Neuronal stem cell (in vitro differentiated cells): ENCODE measurements around the gene OMD.

Experiments
- DNase-seq: peaks from one replicate; pipeline ENCODE4 v3.0.0-alpha.2; 2013; ENCODE audit warnings: low spot score
- H2AFZ ChIP-seq: one replicate; pipeline ENCODE4 v1.6.1; 2013; ENCODE audit warnings: mild to moderate bottlenecking, low read length, inconsistent platforms
- H2AK5ac ChIP-seq: 2 replicates; pipeline ENCODE4 v1.6.1; 2013; ENCODE audit warnings: low read depth, mild to moderate bottlenecking, inconsistent platforms, low read length, moderate library complexity, mixed read lengths
- H2BK120ac ChIP-seq: 2 replicates; pipeline ENCODE4 v1.6.1; 2013; ENCODE audit warnings: low read depth, mild to moderate bottlenecking, inconsistent platforms, low read length, moderate library complexity, mixed read lengths
- H2BK12ac ChIP-seq: one replicate; pipeline ENCODE4 v1.6.1; 2013; ENCODE audit warnings: low read length, inconsistent platforms
- H2BK15ac ChIP-seq: 2 replicates; pipeline ENCODE4 v1.6.1; 2013; ENCODE audit warnings: mild to moderate bottlenecking, low read length, inconsistent platforms, mixed read lengths
- H2BK5ac ChIP-seq: one replicate; pipeline ENCODE4 v1.6.1; 2013; ENCODE audit warnings: inconsistent platforms, mild to moderate bottlenecking, low read length, moderate library complexity
- H3K14ac ChIP-seq: one replicate; pipeline ENCODE4 v1.6.1; 2013; ENCODE audit warnings: low read length, inconsistent platforms
- H3K18ac ChIP-seq: 2 replicates; pipeline ENCODE4 v1.6.1; 2013; ENCODE audit warnings: low read length, inconsistent platforms
- H3K23ac ChIP-seq: 2 replicates; pipeline ENCODE4 v1.6.1; 2013; ENCODE audit warnings: low read depth, mild to moderate bottlenecking, mixed read lengths, low read length, inconsistent platforms; ENCODE audit not compliant: poor library complexity
- H3K27ac ChIP-seq: replicated peaks from 3 replicates; pipeline ENCODE4 v1.5.1; 2013; ENCODE audit warnings: low read length, inconsistent platforms
- H3K27me3 ChIP-seq, 3 experiments: 2 replicates each; pipeline ENCODE4 v1.6.1; 2013; ENCODE audit warnings: low read length in 3 of 3, mild to moderate bottlenecking in 2 of 3, inconsistent platforms in 1 of 3, low read depth in 1 of 3, mixed read lengths in 1 of 3, moderate library complexity in 1 of 3; ENCODE audit not compliant: control insufficient read depth in 3 of 3, insufficient read depth in 3 of 3
- H3K36me3 ChIP-seq, 2 donors: replicated peaks in 1 of 2; 2 replicates each; pipeline ENCODE4 v1.6.1; 2013; ENCODE audit warnings: low read length in 2 of 2; ENCODE audit not compliant: control insufficient read depth in 2 of 2, insufficient read depth in 2 of 2
- H3K4ac ChIP-seq: 2 replicates; pipeline ENCODE4 v1.6.1; 2013; ENCODE audit warnings: inconsistent platforms, mild to moderate bottlenecking, low read length, moderate library complexity
- H3K4me1 ChIP-seq, 2 donors: 1 replicate in 1 of 2; 2 replicates in 1 of 2; pipeline ENCODE4 v1.6.1; 2013; ENCODE audit warnings: low read length in 2 of 2, low read depth in 1 of 2; ENCODE audit not compliant: control insufficient read depth in 2 of 2, insufficient read depth in 1 of 2
- H3K4me2 ChIP-seq: one replicate; pipeline ENCODE4 v1.6.1; 2013; ENCODE audit warnings: mild to moderate bottlenecking, low read length, inconsistent platforms; ENCODE audit not compliant: insufficient read depth, poor library complexity, severe bottlenecking
- H3K4me3 ChIP-seq, 2 donors: 2 replicates each; pipeline ENCODE4 v1.5.1; 2013; ENCODE audit warnings: low read length in 2 of 2, mild to moderate bottlenecking in 2 of 2, inconsistent platforms in 1 of 2, moderate library complexity in 1 of 2
- H3K79me1 ChIP-seq: one replicate; pipeline ENCODE4 v1.6.1; 2013; ENCODE audit warnings: low read depth, mild to moderate bottlenecking, inconsistent platforms, low read length, moderate library complexity
- H3K9ac ChIP-seq: one replicate; pipeline ENCODE4 v1.6.1; 2013; ENCODE audit warnings: mild to moderate bottlenecking, low read depth, low read length, inconsistent platforms; ENCODE audit not compliant: poor library complexity
- H3K9me3 ChIP-seq, 2 donors: replicated peaks in 1 of 2; 2 replicates each; pipeline versions ENCODE3 to v1.6.1; 2013; ENCODE audit warnings: low read length in 2 of 2, mild to moderate bottlenecking in 2 of 2, inconsistent platforms in 1 of 2, low read depth in 1 of 2, mixed read lengths in 1 of 2, moderate library complexity in 1 of 2; ENCODE audit not compliant: control insufficient read depth in 2 of 2, insufficient read depth in 1 of 2
- H4K8ac ChIP-seq: one replicate; pipeline ENCODE4 v1.6.1; 2013; ENCODE audit warnings: low read depth, mild to moderate bottlenecking, inconsistent platforms, low read length, moderate library complexity
- H4K91ac ChIP-seq: one replicate; pipeline ENCODE4 v1.6.1; 2013; ENCODE audit warnings: low read length, low read depth, mild to moderate bottlenecking, inconsistent platforms; ENCODE audit not compliant: poor library complexity
- WGBS, 2 donors: extraction: QIAGEN DNeasy Blood & Tissue Kit; methylation state at CpG; one replicate each; pipeline ENCODE4 v1.1.7; 2013; ENCODE audit warnings: missing lambda C conversion rate in 2 of 2, mixed read lengths in 1 of 2; ENCODE audit not compliant: insufficient read length in 2 of 2, insufficient replicate concordance in 1 of 2; ENCODE audit errors: extremely low coverage in 2 of 2; 5-methylcytosine and 5-hydroxymethylcytosine counted together

The OMD gene

GRCh38 chr9:92429836-92430235, 5.6 kb upstream of the OMD start:
- Histone ChIP-seq H2AK5ac (no peak overlapping the region), H2BK5ac (no peak overlapping the region), H2BK120ac (no peak overlapping the region), H3K9ac (no peak overlapping the region), H3K18ac (no peak overlapping the region), H3K4me1 (no peaks in the 10 kb centered on the region), H3K27me3 (no peaks in the 10 kb centered on the region), H3K9me3 (no peaks in the 10 kb centered on the region), H3K36me3 (no peaks in the 10 kb centered on the region), H2BK12ac (no peak overlapping the region), H3K4ac (no peak overlapping the region), H4K8ac (no peak overlapping the region), H3K27ac (no peak overlapping the region), H3K14ac (no peak overlapping the region), H3K23ac (no peak overlapping the region), H3K4me2 (no peak overlapping the region), H2BK15ac (no peak overlapping the region), H3K4me3 (no peak overlapping the region), H2AFZ (no peak overlapping the region), H4K91ac (no peak overlapping the region), H3K79me1 (no peaks in the 10 kb centered on the region)
- no peak for DNase-seq
- no CpG with 5 or more reads among the region's 2 CpGs for WGBS, 2 donors

GRCh38 chr9:92426501-92427145, 2.4 kb upstream of the OMD start:
- H3K4me2 ChIP-seq: no peak overlapping the region
- no peaks in the 10 kb centered on the region for H3K4me1 ChIP-seq
- no peak overlapping the region for H2BK12ac ChIP-seq
- no peak overlapping the region for H2AFZ ChIP-seq
- H3K23ac ChIP-seq: no peak overlapping the region
- H4K91ac ChIP-seq: no peak overlapping the region
- H2BK5ac ChIP-seq: no peak overlapping the region
- no peak overlapping the region for H3K4ac ChIP-seq
- no peaks in the 10 kb centered on the region for H3K27me3 ChIP-seq
- no peaks in the 10 kb centered on the region for H3K79me1 ChIP-seq
- no peak overlapping the region for H3K9ac ChIP-seq
- H3K36me3 ChIP-seq: no peaks in the 10 kb centered on the region
- no peak overlapping the region for H2BK120ac ChIP-seq
- H2BK15ac ChIP-seq: no peak overlapping the region
- no peak overlapping the region for H3K27ac ChIP-seq
- H3K18ac ChIP-seq: no peak overlapping the region
- DNase-seq: no peak
- WGBS, 2 donors: no CpG with 5 or more reads among the region's 5 CpGs
- H3K9me3 ChIP-seq: no peaks in the 10 kb centered on the region
- no peak overlapping the region for H2AK5ac ChIP-seq
- H4K8ac ChIP-seq: no peak overlapping the region
- H3K14ac ChIP-seq: no peak overlapping the region
- no peak overlapping the region for H3K4me3 ChIP-seq

GRCh38 chr9:92425474-92425873, 1.2 kb upstream of the OMD start:
- Histone ChIP-seq H4K91ac (no peak overlapping the region), H3K9me3 (no peaks in the 10 kb centered on the region), H2BK15ac (no peak overlapping the region), H3K27me3 (no peaks in the 10 kb centered on the region), H3K23ac (no peak overlapping the region), H3K36me3 (no peaks in the 10 kb centered on the region), H2BK12ac (no peak overlapping the region), H2BK5ac (no peak overlapping the region), H2AK5ac (no peak overlapping the region), H3K79me1 (no peaks in the 10 kb centered on the region), H3K4me1 (no peaks in the 10 kb centered on the region), H3K4me3 (no peak overlapping the region), H4K8ac (no peak overlapping the region), H3K18ac (no peak overlapping the region), H3K4ac (no peak overlapping the region), H3K14ac (no peak overlapping the region), H3K4me2 (no peak overlapping the region), H3K27ac (no peak overlapping the region), H2AFZ (no peak overlapping the region), H2BK120ac (no peak overlapping the region), H3K9ac (no peak overlapping the region)
- no peak for DNase-seq
- no CpG with 5 or more reads among the region's 2 CpGs for WGBS, 2 donors

GRCh38 chr9:92423612-92424011, 659 bp downstream of the OMD start:
- Histone ChIP-seq H3K27me3 (no peaks in the 10 kb centered on the region), H2BK5ac (no peak overlapping the region), H3K4me1 (no peaks in the 10 kb centered on the region), H3K27ac (no peak overlapping the region), H3K14ac (no peak overlapping the region), H2BK12ac (no peak overlapping the region), H2BK120ac (no peak overlapping the region), H3K9ac (no peak overlapping the region), H2AFZ (no peak overlapping the region), H3K23ac (no peak overlapping the region), H3K4me3 (no peak overlapping the region), H3K79me1 (no peaks in the 10 kb centered on the region), H3K18ac (no peak overlapping the region), H3K4ac (no peak overlapping the region), H2BK15ac (no peak overlapping the region), H3K4me2 (no peak overlapping the region), H2AK5ac (no peak overlapping the region), H3K36me3 (no peaks in the 10 kb centered on the region), H4K91ac (no peak overlapping the region), H4K8ac (no peak overlapping the region), H3K9me3 (no peaks in the 10 kb centered on the region)
- no peak for DNase-seq
- no CpG with 5 or more reads among the region's 2 CpGs for WGBS, 2 donors
